ENCODE data around the gene GPR142. TPM values are rescaled to one million over a fixed set of nuclear protein-coding genes. Genes with fewer than 3 reads are reported as not detected.

Gene GPR142
- total and polyA plus RNA-seq, 2 donors from 2014 or later = not detected

DNA sequence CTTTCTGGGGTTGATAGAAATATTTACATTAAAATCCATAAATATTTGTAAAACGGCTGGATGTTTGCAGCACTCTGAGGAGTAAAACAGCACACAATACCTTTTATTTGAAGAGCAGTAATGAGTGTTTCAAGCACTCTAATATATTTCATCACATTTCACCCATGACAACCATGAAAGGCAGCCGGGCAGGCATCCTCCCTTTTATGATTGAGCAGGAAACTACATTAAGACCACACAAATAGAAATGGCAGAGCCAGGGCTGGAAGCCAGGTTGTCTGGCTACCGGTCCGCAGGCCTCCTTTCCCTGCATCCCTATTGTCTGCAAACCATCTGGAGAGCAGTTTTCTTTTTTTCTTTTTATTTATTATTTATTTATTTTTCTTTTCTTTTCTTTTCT is 41.5 kb downstream of the GPR142 start:
- Histone ChIP-seq H3K27ac (ENCODE audit: low read depth in 2 of 2, low read length in 2 of 2) (no peak overlapping the region), H3K4me3 (ENCODE audit: low read length in 3 of 3) (no peak overlapping the region), H3K9me3 (ENCODE audit: control insufficient read depth in 2 of 3, insufficient read depth in 1 of 3, low read length in 3 of 3) (no peaks in the 10 kb centered on the region), H3K27me3 (ENCODE audit: control insufficient read depth, insufficient read depth, low read length) (no peaks in the 10 kb centered on the region), H3K4me1 (ENCODE audit: control insufficient read depth in 2 of 3, insufficient read depth in 2 of 3, low read depth in 1 of 3, low read length in 3 of 3) (no peaks in the 10 kb centered on the region), H3K36me3 (ENCODE audit: control insufficient read depth in 2 of 3, insufficient read depth in 3 of 3, low read length in 3 of 3) (no peaks in the 10 kb centered on the region), H3K9ac (ENCODE audit: low read length in 3 of 3) (no peak overlapping the region)
- TF ChIP-seq CTCF (IDR thresholded peaks at IDR 0.05; ENCODE audit: borderline replicate concordance, extremely low read depth, insufficient read depth) = no peak
- FAIRE-seq (no peak), DNase-seq (no peak)
- intact Hi-C loops (cut with DNase I) = no loop called here

GRCh38 chr17:74410001-74410443 is 42.7 kb downstream of the GPR142 start:
- DNase-seq (no peak), FAIRE-seq (no peak)
- no peaks in the 10 kb centered on the region for H3K36me3 ChIP-seq (ENCODE audit: control insufficient read depth in 2 of 3, insufficient read depth in 3 of 3, low read length in 3 of 3)
- H3K9ac ChIP-seq (ENCODE audit: low read length in 3 of 3) = no peak overlapping the region
- no peaks in the 10 kb centered on the region for H3K4me1 ChIP-seq (ENCODE audit: control insufficient read depth in 2 of 3, insufficient read depth in 2 of 3, low read depth in 1 of 3, low read length in 3 of 3)
- no peak for TF ChIP-seq CTCF (IDR thresholded peaks at IDR 0.05; ENCODE audit: borderline replicate concordance, extremely low read depth, insufficient read depth)
- no peaks in the 10 kb centered on the region for H3K27me3 ChIP-seq (ENCODE audit: control insufficient read depth, insufficient read depth, low read length)
- no peak overlapping the region for H3K4me3 ChIP-seq (ENCODE audit: low read length in 3 of 3)
- intact Hi-C loops (cut with DNase I) = no loop called here
- no peak overlapping the region for H3K27ac ChIP-seq (ENCODE audit: low read depth in 2 of 2, low read length in 2 of 2)
- no peaks in the 10 kb centered on the region for H3K9me3 ChIP-seq (ENCODE audit: control insufficient read depth in 2 of 3, insufficient read depth in 1 of 3, low read length in 3 of 3)

DNA sequence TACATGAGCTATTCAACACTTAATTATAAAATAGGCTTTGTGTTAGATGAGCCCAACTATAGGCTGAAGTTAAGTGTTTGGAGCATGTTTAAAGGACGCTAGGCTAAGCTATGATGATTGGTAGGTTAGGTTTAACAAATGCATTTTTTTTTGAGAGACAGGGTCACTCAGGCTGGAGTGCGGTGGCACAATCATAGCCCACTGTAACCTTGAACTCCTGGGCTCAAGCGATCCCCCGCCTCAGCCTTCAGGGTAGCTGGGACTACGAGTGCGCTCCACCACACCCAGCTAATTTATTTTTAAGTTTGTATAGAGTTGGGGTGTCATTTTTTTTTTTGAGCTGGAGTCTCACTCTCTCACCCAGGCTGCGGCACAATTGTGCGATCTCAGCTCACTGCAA is 45.3 kb downstream of the GPR142 start:
- peaks cover 0 to 4% (median 3%) of the 10 kb centered on the region in 3 donors for H3K4me1 ChIP-seq (ENCODE audit: control insufficient read depth in 2 of 3, insufficient read depth in 2 of 3, low read depth in 1 of 3, low read length in 3 of 3)
- FAIRE-seq = no peak
- no peaks in the 10 kb centered on the region for H3K9me3 ChIP-seq (ENCODE audit: control insufficient read depth in 2 of 3, insufficient read depth in 1 of 3, low read length in 3 of 3)
- no peaks in the 10 kb centered on the region for H3K36me3 ChIP-seq (ENCODE audit: control insufficient read depth in 2 of 3, insufficient read depth in 3 of 3, low read length in 3 of 3)
- H3K4me3 ChIP-seq (ENCODE audit: low read length in 3 of 3) = no peak overlapping the region
- H3K27me3 ChIP-seq (ENCODE audit: control insufficient read depth, insufficient read depth, low read length) = no peaks in the 10 kb centered on the region
- intact Hi-C loops (cut with DNase I) = no loop called here
- no peak overlapping the region for H3K27ac ChIP-seq (ENCODE audit: low read depth in 2 of 2, low read length in 2 of 2)
- TF ChIP-seq CTCF (IDR thresholded peaks at IDR 0.05; ENCODE audit: borderline replicate concordance, extremely low read depth, insufficient read depth) = no peak
- no peak for DNase-seq
- no peak overlapping the region for H3K9ac ChIP-seq (ENCODE audit: low read length in 3 of 3)

DNA sequence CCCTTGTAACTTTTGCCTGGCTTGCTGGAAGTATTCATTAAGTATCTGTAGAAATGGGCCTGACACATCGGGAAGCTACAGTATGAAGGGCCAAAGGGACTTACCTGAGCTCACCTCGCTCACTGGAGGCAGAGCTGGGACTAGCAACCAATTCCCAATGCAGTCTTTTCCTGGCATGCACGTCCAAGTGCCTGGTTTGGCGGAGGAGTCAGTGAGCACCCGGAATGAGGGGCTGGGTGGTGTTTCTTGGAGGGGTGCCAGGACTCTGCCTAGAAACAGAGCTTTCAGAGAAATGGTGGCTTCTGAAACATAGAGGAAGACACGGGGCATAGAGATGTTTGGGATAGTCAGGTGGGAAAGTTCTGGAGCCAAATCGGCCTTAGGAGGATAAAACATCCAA is 46.2 kb downstream of the GPR142 start:
- TF ChIP-seq CTCF (IDR thresholded peaks at IDR 0.05; ENCODE audit: borderline replicate concordance, extremely low read depth, insufficient read depth) = no peak
- no peak overlapping the region for H3K9ac ChIP-seq (ENCODE audit: low read length in 3 of 3)
- DNase-seq (peak in 1 of 5 donors; percentile 77), FAIRE-seq (no peak)
- H3K4me1 ChIP-seq (ENCODE audit: control insufficient read depth in 2 of 3, insufficient read depth in 2 of 3, low read depth in 1 of 3, low read length in 3 of 3) = peaks cover 0 to 6% (median 4%) of the 10 kb centered on the region in 3 donors
- H3K36me3 ChIP-seq (ENCODE audit: control insufficient read depth in 2 of 3, insufficient read depth in 3 of 3, low read length in 3 of 3) = no peaks in the 10 kb centered on the region
- intact Hi-C loops (cut with DNase I) = no loop called here
- H3K4me3 ChIP-seq (ENCODE audit: low read length in 3 of 3) = no peak overlapping the region
- no peaks in the 10 kb centered on the region for H3K9me3 ChIP-seq (ENCODE audit: control insufficient read depth in 2 of 3, insufficient read depth in 1 of 3, low read length in 3 of 3)
- no peak overlapping the region for H3K27ac ChIP-seq (ENCODE audit: low read depth in 2 of 2, low read length in 2 of 2)
- no peaks in the 10 kb centered on the region for H3K27me3 ChIP-seq (ENCODE audit: control insufficient read depth, insufficient read depth, low read length)

Measured in kidney (tissue), 14 donors.